BE2C (cell line): Measurements from ENCODE around the gene PGRMC2. TPM values are rescaled to one million over a fixed set of nuclear protein-coding genes. Genes with fewer than 3 reads are reported as not detected.

ENCODE experiments used
- DNase-seq: peaks from one replicate; pipeline ENCODE4 v3.0.0-alpha.2; 2020
- H3K27me3 ChIP-seq: fragments of 250-450 bp; sonication (Bioruptor Pico); 2 replicates; pipeline ENCODE4 v1.5.1; 2020; ENCODE audit warnings: mild to moderate bottlenecking
- H3K36me3 ChIP-seq: fragments of 250-450 bp; sonication (Bioruptor Pico); 2 replicates; pipeline ENCODE4 v1.5.1; 2020; ENCODE audit warnings: mild to moderate bottlenecking
- H3K4me1 ChIP-seq: fragments of 250-450 bp; sonication (Bioruptor Pico); 2 replicates; pipeline ENCODE4 v1.5.1; 2020
- H3K4me3 ChIP-seq: 2 replicates; pipeline ENCODE4 v1.5.1; 2011; ENCODE audit warnings: low read depth, low read length
- H3K9me3 ChIP-seq: fragments of 250-450 bp; sonication (Bioruptor Pico); 2 replicates; pipeline ENCODE4 v1.5.1; 2020
- polyA plus RNA-seq: library from polyadenylated mRNA; unstranded; fragments of >200 nt; gene quantifications from one replicate; pipeline ENCODE4 v1.2.1, GENCODE V29; 2012; ENCODE audit warnings: low read depth, missing spikeins; ENCODE audit not compliant: insufficient read length, insufficient read depth
- TF ChIP-seq, protein P1 (sequence below): IDR thresholded peaks from 2 replicates; pipeline ENCODE4 v1.5.1; 2012; ENCODE audit warnings: mild to moderate bottlenecking, low read depth, low read length

The PGRMC2 gene, protein sequence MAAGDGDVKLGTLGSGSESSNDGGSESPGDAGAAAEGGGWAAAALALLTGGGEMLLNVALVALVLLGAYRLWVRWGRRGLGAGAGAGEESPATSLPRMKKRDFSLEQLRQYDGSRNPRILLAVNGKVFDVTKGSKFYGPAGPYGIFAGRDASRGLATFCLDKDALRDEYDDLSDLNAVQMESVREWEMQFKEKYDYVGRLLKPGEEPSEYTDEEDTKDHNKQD
- 74.4 TPM for polyA plus RNA-seq

DNA sequence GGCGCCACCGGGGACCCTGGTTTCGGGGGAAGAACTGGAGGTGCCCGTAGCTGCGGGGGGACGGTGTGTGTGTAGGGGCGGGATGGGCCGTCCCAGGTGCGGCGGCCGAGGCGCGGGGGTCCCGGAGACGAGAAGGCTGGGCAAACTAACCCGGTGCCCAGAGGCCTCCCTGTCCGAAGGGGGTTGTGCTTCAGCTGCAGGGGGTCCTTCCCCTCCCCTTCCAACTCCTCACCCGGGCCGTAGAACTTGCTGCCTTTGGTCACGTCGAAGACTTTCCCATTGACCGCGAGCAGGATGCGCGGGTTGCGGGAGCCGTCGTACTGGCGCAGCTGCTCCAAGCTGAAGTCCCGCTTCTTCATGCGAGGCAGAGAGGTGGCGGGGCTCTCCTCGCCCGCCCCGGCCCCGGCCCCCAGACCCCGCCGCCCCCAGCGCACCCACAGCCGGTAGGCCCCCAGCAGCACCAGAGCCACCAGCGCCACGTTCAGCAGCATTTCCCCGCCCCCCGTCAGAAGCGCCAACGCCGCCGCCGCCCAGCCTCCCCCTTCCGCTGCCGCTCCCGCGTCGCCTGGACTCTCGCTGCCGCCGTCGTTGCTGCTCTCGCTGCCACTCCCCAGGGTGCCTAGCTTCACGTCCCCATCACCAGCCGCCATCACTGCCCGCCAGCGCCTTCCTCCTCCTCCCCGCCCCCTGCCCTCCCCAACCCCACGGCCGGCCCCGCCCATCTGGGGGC is at the start of gene PGRMC2:
Gene PGRMC2, minus strand, starts transcription at position 673 of the 730 bp plus-strand sequence. Its CDS starts 23 bp downstream, at position 650.
- DNase-seq: peak; percentile 41

DNA sequence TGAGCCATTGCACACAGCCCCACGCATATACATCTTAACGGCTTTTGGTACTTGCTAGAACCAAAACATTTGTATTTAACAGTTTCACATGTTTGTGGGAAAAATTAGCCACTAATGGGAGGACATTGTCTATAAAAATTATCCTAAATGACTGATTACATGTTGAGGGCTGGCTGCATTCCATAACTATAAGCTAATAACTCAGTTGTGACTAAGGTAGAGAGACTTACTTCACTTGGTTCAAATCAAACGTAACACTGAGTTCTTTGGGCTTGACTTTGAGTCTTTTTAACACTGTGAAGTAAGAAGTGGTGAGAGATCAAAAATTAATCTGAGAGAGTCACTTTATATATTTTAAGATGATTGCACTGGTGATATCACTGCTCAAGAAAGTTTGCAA is 47.9 kb upstream of the PGRMC2 start:
- TF ChIP-seq, protein P1, sequence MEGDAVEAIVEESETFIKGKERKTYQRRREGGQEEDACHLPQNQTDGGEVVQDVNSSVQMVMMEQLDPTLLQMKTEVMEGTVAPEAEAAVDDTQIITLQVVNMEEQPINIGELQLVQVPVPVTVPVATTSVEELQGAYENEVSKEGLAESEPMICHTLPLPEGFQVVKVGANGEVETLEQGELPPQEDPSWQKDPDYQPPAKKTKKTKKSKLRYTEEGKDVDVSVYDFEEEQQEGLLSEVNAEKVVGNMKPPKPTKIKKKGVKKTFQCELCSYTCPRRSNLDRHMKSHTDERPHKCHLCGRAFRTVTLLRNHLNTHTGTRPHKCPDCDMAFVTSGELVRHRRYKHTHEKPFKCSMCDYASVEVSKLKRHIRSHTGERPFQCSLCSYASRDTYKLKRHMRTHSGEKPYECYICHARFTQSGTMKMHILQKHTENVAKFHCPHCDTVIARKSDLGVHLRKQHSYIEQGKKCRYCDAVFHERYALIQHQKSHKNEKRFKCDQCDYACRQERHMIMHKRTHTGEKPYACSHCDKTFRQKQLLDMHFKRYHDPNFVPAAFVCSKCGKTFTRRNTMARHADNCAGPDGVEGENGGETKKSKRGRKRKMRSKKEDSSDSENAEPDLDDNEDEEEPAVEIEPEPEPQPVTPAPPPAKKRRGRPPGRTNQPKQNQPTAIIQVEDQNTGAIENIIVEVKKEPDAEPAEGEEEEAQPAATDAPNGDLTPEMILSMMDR: no peak
- H3K36me3 ChIP-seq: no peaks in the 10 kb centered on the region
- no peaks in the 10 kb centered on the region for H3K4me1 ChIP-seq

More for the DNA sequence above, at the start of gene PGRMC2:
- Histone ChIP-seq H3K36me3 (peaks cover 3% of the 10 kb centered on the region; the same call in 1 of the 2 replicates), H3K9me3 (no peaks in the 10 kb centered on the region), H3K4me1 (no peaks in the 10 kb centered on the region), H3K4me3 (peak within 1 kb of the TSS; percentile 81), H3K27me3 (no peaks in the 10 kb centered on the region)
- TF ChIP-seq, protein P1: no peak

DNA sequence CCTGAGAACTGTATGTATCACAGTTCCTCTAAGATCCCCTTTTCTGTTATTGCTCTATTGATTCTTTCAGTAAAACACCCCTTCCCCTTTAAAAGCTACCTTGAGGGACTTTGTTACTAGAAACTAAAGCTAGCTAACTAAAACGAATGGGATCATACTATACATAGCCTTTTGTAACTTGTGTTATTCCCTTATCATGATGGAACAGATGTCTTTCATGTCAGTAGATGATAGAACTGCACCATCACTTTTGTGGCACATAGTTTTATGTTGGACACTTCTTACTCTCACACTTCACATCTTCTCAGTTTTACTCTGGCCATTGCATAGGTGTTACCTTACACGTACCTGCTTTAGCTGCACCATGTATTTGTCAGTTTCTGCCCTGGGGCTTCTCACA is 46.6 kb upstream of the PGRMC2 start:
- no peaks in the 10 kb centered on the region for H3K4me1 ChIP-seq
- no peaks in the 10 kb centered on the region for H3K9me3 ChIP-seq
- H3K4me3 ChIP-seq: no peak overlapping the region
- H3K27me3 ChIP-seq: no peaks in the 10 kb centered on the region
- TF ChIP-seq, protein P1: no peak
- no peak for DNase-seq
- no peaks in the 10 kb centered on the region for H3K36me3 ChIP-seq

More for the DNA sequence above, 47.9 kb upstream of the PGRMC2 start:
- no peak for DNase-seq
- no peaks in the 10 kb centered on the region for H3K9me3 ChIP-seq
- no peaks in the 10 kb centered on the region for H3K27me3 ChIP-seq
- no peak overlapping the region for H3K4me3 ChIP-seq

DNA sequence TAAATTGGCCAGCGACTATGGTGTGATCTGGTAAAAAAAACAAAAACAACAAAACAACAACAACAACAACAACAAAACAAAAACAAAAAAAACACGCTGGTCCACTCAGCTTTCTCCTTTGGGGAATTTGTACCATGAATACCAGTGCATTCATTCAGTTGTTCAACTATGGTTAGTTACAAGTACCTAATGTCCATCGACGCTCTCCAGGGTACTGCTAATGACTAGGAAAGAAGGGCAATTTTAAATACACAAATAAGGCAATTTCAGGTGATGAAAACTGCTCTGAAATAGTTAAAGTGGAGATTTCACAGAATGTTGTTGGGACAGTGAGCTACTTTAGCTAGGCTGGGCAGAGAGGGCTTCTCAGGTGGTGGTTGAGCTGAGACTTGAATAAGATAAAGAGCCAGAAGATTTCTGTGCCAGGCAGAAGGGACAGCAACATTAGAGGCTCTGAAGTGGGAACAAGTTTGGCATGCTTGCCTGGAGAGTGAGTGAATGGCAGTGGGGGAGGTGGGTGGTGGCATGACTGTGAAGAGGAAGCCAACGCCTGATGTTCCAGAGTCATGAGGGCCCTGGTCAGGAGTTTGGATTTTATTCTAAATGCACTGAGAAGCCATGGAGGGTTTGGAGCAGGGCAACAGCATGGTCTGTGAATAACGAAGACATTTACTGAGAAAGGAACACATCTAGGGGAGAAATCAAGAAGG is 45.9 kb upstream of the PGRMC2 start:
- TF ChIP-seq, protein P1: no peak
- DNase-seq: no peak
- Histone ChIP-seq H3K36me3 (no peaks in the 10 kb centered on the region), H3K4me1 (no peaks in the 10 kb centered on the region), H3K4me3 (no peak overlapping the region), H3K9me3 (no peaks in the 10 kb centered on the region), H3K27me3 (no peaks in the 10 kb centered on the region)

DNA sequence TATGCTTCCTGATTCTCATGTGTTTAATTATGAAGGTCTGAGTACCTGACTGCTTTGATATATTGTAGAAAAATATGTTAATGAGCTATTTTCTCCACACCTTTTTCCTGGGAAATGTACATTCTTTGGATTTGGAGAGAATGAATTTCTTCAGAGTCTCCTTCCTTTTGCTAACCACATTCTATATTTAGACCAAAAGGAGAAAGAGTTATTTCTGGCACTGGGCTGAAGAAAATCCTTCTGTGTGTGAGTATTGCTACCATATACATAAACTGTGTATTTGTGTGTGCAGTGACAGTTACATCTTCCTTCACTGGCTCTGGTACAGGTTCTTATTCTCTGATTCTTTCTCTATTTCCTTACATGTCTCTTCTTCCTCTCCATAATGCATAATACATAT is 44.5 kb upstream of the PGRMC2 start:
- no peak overlapping the region for H3K4me3 ChIP-seq
- H3K27me3 ChIP-seq: no peaks in the 10 kb centered on the region
- H3K4me1 ChIP-seq: no peaks in the 10 kb centered on the region
- DNase-seq: no peak
- TF ChIP-seq, protein P1: no peak
- H3K9me3 ChIP-seq: no peaks in the 10 kb centered on the region
- H3K36me3 ChIP-seq: no peaks in the 10 kb centered on the region

DNA sequence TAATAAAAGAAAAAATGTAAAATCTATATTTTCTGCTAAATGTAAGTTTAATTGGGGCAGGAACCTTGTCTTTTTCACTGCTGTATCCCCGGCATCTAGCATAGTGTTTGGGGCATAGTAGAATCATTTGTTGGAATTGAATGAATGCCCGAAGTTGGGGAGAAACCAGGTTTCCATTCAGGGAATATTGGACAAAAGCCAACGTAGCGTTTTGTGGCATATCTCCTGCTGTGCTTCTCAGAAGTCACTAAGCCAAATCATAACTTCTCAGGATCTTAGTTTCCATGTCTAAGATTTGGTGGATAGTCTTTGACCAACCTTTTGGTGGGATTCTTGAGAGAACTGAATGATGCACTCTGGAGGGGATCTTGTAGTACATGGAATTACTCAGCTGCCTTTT is 42.0 kb upstream of the PGRMC2 start:
- Histone ChIP-seq H3K27me3 (no peaks in the 10 kb centered on the region), H3K36me3 (no peaks in the 10 kb centered on the region), H3K9me3 (no peaks in the 10 kb centered on the region), H3K4me3 (no peak overlapping the region), H3K4me1 (no peaks in the 10 kb centered on the region)
- TF ChIP-seq, protein P1: no peak
- DNase-seq: no peak
